CD4-positive, alpha-beta T cell (primary cell): Measurements from ENCODE around the gene PIK3C3. TPM values are rescaled to one million over a fixed set of nuclear protein-coding genes. Genes with fewer than 3 reads are reported as not detected.

Experiments
- ATAC-seq: fragments of 200-7000 bp; cut with Tn5 transposase; one replicate; pipeline ENCODE4 v1.10.0; 2022; ENCODE audit warnings: mild to moderate bottlenecking; ENCODE audit not compliant: poor library complexity
- CTCF ChIA-PET: fragments of 350-600 bp; sonication (Branson Sonifier 250); formaldehyde crosslinking; loops from one replicate; lab custom pipeline; 2021; ENCODE audit warnings: antibody characterized with exemption, inconsistent platforms; lab: Charles Lee
- POLR2A ChIA-PET: fragments of 350-600 bp; sonication (Branson Sonifier 250); formaldehyde crosslinking; loops from one replicate; lab custom pipeline; 2021; ENCODE audit warnings: antibody characterized with exemption, inconsistent platforms; lab: Charles Lee
- DNase-seq, 14 experiments: peaks; one replicate each; pipeline ENCODE4 v3.0.0-alpha.2; 2013 to 2020; ENCODE audit warnings: mixed read lengths in 2 of 14
- H3K27ac ChIP-seq, 2 donors: one replicate each; pipeline versions ENCODE4 v1.5.1 to v1.7.0; 2013; ENCODE audit warnings: low read length in 2 of 2, low read depth in 1 of 2, mild to moderate bottlenecking in 1 of 2
- H3K27me3 ChIP-seq, 2 experiments: 1 replicate in 1 of 2; 2 replicates in 1 of 2; pipeline versions ENCODE4 v1.6.1 to v1.7.0; 2013; ENCODE audit warnings: low read length in 2 of 2, control low read depth in 1 of 2, mild to moderate bottlenecking in 1 of 2, moderate library complexity in 1 of 2; ENCODE audit not compliant: insufficient read depth in 2 of 2, control insufficient read depth in 1 of 2
- H3K36me3 ChIP-seq: one replicate; pipeline ENCODE4 v1.6.1; 2013; ENCODE audit warnings: low read length, control low read depth; ENCODE audit not compliant: insufficient read depth
- H3K4me1 ChIP-seq: one replicate; pipeline ENCODE4 v1.6.1; 2013; ENCODE audit warnings: low read length, control low read depth; ENCODE audit not compliant: insufficient read depth
- H3K4me3 ChIP-seq: one replicate; pipeline ENCODE4 v1.5.1; 2013; ENCODE audit warnings: mild to moderate bottlenecking, low read length, moderate library complexity
- H3K9me3 ChIP-seq, 2 experiments: 1 replicate in 1 of 2; 2 replicates in 1 of 2; pipeline versions ENCODE4 v1.6.1 to v1.7.0; 2013; ENCODE audit warnings: low read length in 2 of 2, mild to moderate bottlenecking in 2 of 2, control low read depth in 1 of 2, moderate library complexity in 1 of 2; ENCODE audit not compliant: control insufficient read depth in 1 of 2, insufficient read depth in 1 of 2
- H3K27ac Mint-ChIP-seq: one replicate; pipeline ENCODE4 v1.8.0; 2020; ENCODE audit warnings: mixed read lengths
- H3K27me3 Mint-ChIP-seq: one replicate; pipeline ENCODE4 v1.8.0; 2021; ENCODE audit warnings: mixed read lengths
- H3K36me3 Mint-ChIP-seq: one replicate; pipeline ENCODE4 v1.8.0; 2021; ENCODE audit warnings: low read depth, mixed read lengths
- H3K4me1 Mint-ChIP-seq: one replicate; pipeline ENCODE4 v1.8.0; 2021; ENCODE audit warnings: low read depth, mixed read lengths
- H3K4me3 Mint-ChIP-seq: one replicate; pipeline ENCODE4 v1.8.0; 2020; ENCODE audit warnings: mild to moderate bottlenecking, mixed read lengths
- H3K9me3 Mint-ChIP-seq: one replicate; pipeline ENCODE4 v1.8.0; 2020; ENCODE audit warnings: mixed read lengths
- intact Hi-C, 2 experiments: fragments of 100-400 bp; cut with DNase I in 1 of 2; cut with micrococcal nuclease in 1 of 2; formaldehyde crosslinking; loops; one replicate each; pipeline versions ENCODE4 v1.15.1 to v1.9.0; 2023 to 2025; cut with DNase I, micrococcal nuclease
- total RNA-seq, 174 experiments: library from RNA in 2 of 174; stranded (reverse) in 2 of 174; gene quantifications; one replicate each; pipeline ENCODE4 v1.2.3 and lab custom pipeline; 2021 to 2026
- TF ChIP-seq, protein P1 (sequence below): fragments of 200-600 bp; IDR thresholded peaks from one replicate; pipeline ENCODE4 v1.8.0; 2022; ENCODE audit warnings: antibody characterized with exemption, mild to moderate bottlenecking

PIK3C3 gene
- total RNA-seq, 2 experiments from 2014 or later = 33.5 to 34.2 TPM

DNA sequence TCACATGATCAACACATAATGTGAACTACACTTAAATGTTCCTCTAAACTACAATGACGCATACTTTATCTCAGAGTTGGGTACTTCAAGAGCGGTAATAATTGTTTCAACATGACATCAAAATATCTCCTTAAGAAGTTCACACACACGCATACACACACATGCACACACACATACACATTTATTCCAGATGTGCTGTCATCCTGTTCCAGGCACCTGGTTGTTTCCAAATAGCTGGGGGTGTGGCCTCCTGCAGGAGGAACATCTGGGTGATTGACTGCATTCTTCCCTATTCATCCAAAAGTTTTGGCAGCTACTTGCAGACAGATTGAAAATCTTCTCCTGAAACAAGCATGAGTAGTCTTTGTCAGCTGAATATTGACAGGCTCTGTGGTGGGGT lies 37.9 kb upstream of the PIK3C3 start:
- DNase-seq = no peak
- TF ChIP-seq, protein P1, sequence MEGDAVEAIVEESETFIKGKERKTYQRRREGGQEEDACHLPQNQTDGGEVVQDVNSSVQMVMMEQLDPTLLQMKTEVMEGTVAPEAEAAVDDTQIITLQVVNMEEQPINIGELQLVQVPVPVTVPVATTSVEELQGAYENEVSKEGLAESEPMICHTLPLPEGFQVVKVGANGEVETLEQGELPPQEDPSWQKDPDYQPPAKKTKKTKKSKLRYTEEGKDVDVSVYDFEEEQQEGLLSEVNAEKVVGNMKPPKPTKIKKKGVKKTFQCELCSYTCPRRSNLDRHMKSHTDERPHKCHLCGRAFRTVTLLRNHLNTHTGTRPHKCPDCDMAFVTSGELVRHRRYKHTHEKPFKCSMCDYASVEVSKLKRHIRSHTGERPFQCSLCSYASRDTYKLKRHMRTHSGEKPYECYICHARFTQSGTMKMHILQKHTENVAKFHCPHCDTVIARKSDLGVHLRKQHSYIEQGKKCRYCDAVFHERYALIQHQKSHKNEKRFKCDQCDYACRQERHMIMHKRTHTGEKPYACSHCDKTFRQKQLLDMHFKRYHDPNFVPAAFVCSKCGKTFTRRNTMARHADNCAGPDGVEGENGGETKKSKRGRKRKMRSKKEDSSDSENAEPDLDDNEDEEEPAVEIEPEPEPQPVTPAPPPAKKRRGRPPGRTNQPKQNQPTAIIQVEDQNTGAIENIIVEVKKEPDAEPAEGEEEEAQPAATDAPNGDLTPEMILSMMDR = no peak
- CTCF ChIA-PET = no interaction called here
- H3K4me3 Mint-ChIP-seq = no peak overlapping the region
- no peak overlapping the region for H3K27ac Mint-ChIP-seq
- no peak for ATAC-seq
- H3K4me1 ChIP-seq = no peaks in the 10 kb centered on the region
- H3K27ac ChIP-seq = no peak overlapping the region
- H3K9me3 Mint-ChIP-seq = no peaks in the 10 kb centered on the region
- H3K27me3 ChIP-seq = no peaks in the 10 kb centered on the region
- no peaks in the 10 kb centered on the region for H3K36me3 ChIP-seq
- no peaks in the 10 kb centered on the region for H3K4me1 Mint-ChIP-seq
- intact Hi-C loops = no loop called here
- H3K36me3 Mint-ChIP-seq = no peaks in the 10 kb centered on the region
- H3K9me3 ChIP-seq = no peaks in the 10 kb centered on the region
- no peak overlapping the region for H3K4me3 ChIP-seq
- H3K27me3 Mint-ChIP-seq = peaks cover 7% of the 10 kb centered on the region
- POLR2A ChIA-PET = no interaction called here

DNA sequence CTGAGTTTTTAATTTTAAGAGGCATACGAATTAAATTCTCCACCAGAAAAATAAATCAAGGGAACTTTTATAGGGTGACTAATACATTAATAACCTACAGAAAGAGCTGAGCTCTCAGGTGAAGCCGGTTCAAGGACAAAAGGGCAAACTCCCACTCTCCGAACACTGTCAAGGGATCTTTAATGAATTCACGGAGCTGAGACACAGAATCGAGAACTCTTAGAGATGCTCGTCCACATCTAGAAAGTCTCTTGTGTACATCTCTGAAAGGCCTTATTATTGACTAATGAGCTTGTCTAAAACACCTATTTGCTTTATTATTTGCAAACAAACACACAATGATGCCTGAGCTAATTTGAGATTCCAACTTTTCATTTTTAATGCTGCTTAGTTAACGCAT lies 33.3 kb upstream of the PIK3C3 start:
- Histone ChIP-seq H3K4me3 (no peak overlapping the region), H3K27me3 (no peaks in the 10 kb centered on the region), H3K4me1 (no peaks in the 10 kb centered on the region), H3K36me3 (no peaks in the 10 kb centered on the region), H3K9me3 (no peaks in the 10 kb centered on the region), H3K27ac (no peak overlapping the region)
- no peaks in the 10 kb centered on the region for H3K36me3 Mint-ChIP-seq
- intact Hi-C loops = no loop called here
- peaks cover 4% of the 10 kb centered on the region for H3K27me3 Mint-ChIP-seq
- H3K9me3 Mint-ChIP-seq = no peaks in the 10 kb centered on the region
- no peak overlapping the region for H3K27ac Mint-ChIP-seq
- POLR2A ChIA-PET = no interaction called here
- CTCF ChIA-PET = interaction anchor here (0.8 kb wide), 1 partner anchor 47 kb away, joined by 3 read pairs; no protein-coding TSS in a partner anchor
- H3K4me3 Mint-ChIP-seq = no peak overlapping the region
- no peaks in the 10 kb centered on the region for H3K4me1 Mint-ChIP-seq
- ATAC-seq (no peak), DNase-seq (no peak)
- TF ChIP-seq, protein P1 = no peak

DNA sequence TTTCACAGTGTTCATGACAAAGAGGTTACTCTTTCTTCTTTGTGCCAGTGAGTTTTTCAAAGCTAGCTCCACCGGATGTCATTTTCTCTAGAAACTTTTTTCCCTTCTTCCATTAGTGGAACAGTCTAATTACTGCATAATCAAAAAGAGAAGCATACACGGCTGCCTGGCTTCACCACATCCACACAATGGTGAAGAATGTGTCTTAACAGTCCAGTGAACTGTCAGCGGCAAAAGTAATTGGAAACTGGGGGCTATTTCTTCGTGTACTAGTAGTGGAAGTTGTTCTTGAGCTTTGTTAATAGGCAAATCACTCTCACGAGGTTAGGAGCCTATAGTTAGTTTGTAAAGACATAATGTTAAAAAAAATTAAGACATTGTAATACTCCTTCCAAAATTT lies 32.9 kb upstream of the PIK3C3 start:
- no peaks in the 10 kb centered on the region for H3K4me1 Mint-ChIP-seq
- Histone ChIP-seq H3K4me3 (no peak overlapping the region), H3K27me3 (no peaks in the 10 kb centered on the region), H3K4me1 (no peaks in the 10 kb centered on the region), H3K36me3 (no peaks in the 10 kb centered on the region), H3K9me3 (no peaks in the 10 kb centered on the region), H3K27ac (no peak overlapping the region)
- ChIA-PET CTCF (interaction anchor here (0.8 kb wide), 1 partner anchor 48 kb away, joined by 3 read pairs; no protein-coding TSS in a partner anchor), POLR2A (no interaction called here)
- ATAC-seq (no peak), DNase-seq (no peak)
- H3K36me3 Mint-ChIP-seq = no peaks in the 10 kb centered on the region
- H3K27me3 Mint-ChIP-seq = peaks cover 4% of the 10 kb centered on the region
- no peaks in the 10 kb centered on the region for H3K9me3 Mint-ChIP-seq
- intact Hi-C loops = no loop called here
- no peak overlapping the region for H3K4me3 Mint-ChIP-seq
- TF ChIP-seq, protein P1 = no peak
- no peak overlapping the region for H3K27ac Mint-ChIP-seq
